H1 (cell line): ENCODE measurements around the gene PRKN. TPM values are rescaled to one million over a fixed set of nuclear protein-coding genes. Genes with fewer than 3 reads are reported as not detected.

Experiments
- ASH2L ChIP-seq: fragments of 200-600, 300-600 bp; sonication (generic); IDR thresholded peaks from one replicate; pipeline ENCODE4 v1.7.1; 2017; ENCODE audit warnings: low read length
- BCL11A ChIP-seq, 2 experiments: IDR thresholded peaks; one replicate each; pipeline ENCODE4 v1.6.1; 2011; ENCODE audit warnings: low read depth in 2 of 2, low read length in 2 of 2, mild to moderate bottlenecking in 2 of 2
- CBX8 ChIP-seq: fragments of 300-800, 300-1000 bp; sonication (generic); IDR thresholded peaks from 2 replicates; pipeline ENCODE4 v1.7.1; 2016; ENCODE audit warnings: low read depth, low read length, borderline replicate concordance
- CHD1 ChIP-seq: IDR thresholded peaks from 2 replicates; pipeline ENCODE4 v1.6.1; 2012; ENCODE audit warnings: low read depth, low read length, improper control_type of control experiment
- NRF1 ChIP-seq: IDR thresholded peaks from 2 replicates; pipeline ENCODE4 v1.6.1; 2011; ENCODE audit warnings: mild to moderate bottlenecking, low read depth, low read length, improper control_type of control experiment
- RAD21 ChIP-seq, 2 experiments: IDR thresholded peaks in 1 of 2; conservative IDR thresholded peaks in 1 of 2; 2 replicates each; pipeline ENCODE4 v1.6.1; 2011; ENCODE audit warnings: low read depth in 2 of 2, low read length in 2 of 2, improper control_type of control experiment in 1 of 2, inconsistent platforms in 1 of 2, mild to moderate bottlenecking in 1 of 2, moderate library complexity in 1 of 2
- TAF1 ChIP-seq: IDR thresholded peaks from 2 replicates; pipeline ENCODE4 v1.6.1; 2011; ENCODE audit warnings: mild to moderate bottlenecking, low read depth, low read length
- polyA plus RNA-seq, 7 experiments: library from polyadenylated mRNA; depleted of rRNA in 3 of 7; stranded (reverse) in 5 of 7; unstranded in 2 of 7; fragments of >200 nt in 5 of 7; fragments of 200-250 nt in 2 of 7; gene quantifications; 1 replicate in 5 of 7; 2 replicates in 1 of 7; 4 replicates in 1 of 7; pipeline versions ENCODE4 v1.2.1 to v1.2.3, GENCODE V29; 2011 to 2013; ENCODE audit warnings: missing spikeins in 2 of 7, mixed read lengths in 2 of 7
- total RNA-seq: library from RNA; stranded (reverse); fragmentation: NEBNext Ultra II Directional; extraction: Animal tissue kit (Norgen Biotek cat#: 25700); gene quantifications from 2 replicates; pipeline ENCODE4 v1.2.1, GENCODE V29; 2021
- TF ChIP-seq, protein P1 (sequence below): fragments of 300-600 bp; sonication (generic); IDR thresholded peaks from 2 replicates; pipeline ENCODE4 v1.7.1; 2012; ENCODE audit warnings: low read length, moderate library complexity, mild to moderate bottlenecking, inconsistent platforms; ENCODE audit not compliant: insufficient replicate concordance
- TF ChIP-seq, protein P2 (sequence below): IDR thresholded peaks from 2 replicates; pipeline ENCODE4 v1.6.1; 2012; ENCODE audit warnings: inconsistent platforms

PRKN gene
- total and polyA plus RNA-seq, 2 of the 8 experiments (the other 6 are each of a cell fraction or from before 2014, with no cell fraction given) = 0.13 to 0.29 TPM

DNA sequence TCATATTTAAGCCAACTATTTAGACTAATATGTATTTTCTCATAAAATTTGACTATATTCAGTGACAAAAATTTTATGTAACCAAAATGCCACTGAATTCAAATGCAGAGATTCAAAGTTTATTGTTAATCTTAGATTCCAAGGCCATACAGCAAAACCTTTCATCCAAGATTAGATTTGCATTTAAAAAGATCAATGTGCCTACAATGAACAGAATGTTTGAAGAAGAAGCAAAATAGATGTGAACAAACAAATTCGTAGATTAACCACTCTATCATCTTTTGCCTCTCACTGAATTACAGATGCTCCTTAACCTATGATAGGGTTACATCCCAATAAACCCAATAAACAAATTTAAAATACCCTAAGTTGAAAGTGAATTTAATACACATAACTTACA, 121.7 kb downstream of the PRKN start (continued):
- TF ChIP-seq, protein P1, sequence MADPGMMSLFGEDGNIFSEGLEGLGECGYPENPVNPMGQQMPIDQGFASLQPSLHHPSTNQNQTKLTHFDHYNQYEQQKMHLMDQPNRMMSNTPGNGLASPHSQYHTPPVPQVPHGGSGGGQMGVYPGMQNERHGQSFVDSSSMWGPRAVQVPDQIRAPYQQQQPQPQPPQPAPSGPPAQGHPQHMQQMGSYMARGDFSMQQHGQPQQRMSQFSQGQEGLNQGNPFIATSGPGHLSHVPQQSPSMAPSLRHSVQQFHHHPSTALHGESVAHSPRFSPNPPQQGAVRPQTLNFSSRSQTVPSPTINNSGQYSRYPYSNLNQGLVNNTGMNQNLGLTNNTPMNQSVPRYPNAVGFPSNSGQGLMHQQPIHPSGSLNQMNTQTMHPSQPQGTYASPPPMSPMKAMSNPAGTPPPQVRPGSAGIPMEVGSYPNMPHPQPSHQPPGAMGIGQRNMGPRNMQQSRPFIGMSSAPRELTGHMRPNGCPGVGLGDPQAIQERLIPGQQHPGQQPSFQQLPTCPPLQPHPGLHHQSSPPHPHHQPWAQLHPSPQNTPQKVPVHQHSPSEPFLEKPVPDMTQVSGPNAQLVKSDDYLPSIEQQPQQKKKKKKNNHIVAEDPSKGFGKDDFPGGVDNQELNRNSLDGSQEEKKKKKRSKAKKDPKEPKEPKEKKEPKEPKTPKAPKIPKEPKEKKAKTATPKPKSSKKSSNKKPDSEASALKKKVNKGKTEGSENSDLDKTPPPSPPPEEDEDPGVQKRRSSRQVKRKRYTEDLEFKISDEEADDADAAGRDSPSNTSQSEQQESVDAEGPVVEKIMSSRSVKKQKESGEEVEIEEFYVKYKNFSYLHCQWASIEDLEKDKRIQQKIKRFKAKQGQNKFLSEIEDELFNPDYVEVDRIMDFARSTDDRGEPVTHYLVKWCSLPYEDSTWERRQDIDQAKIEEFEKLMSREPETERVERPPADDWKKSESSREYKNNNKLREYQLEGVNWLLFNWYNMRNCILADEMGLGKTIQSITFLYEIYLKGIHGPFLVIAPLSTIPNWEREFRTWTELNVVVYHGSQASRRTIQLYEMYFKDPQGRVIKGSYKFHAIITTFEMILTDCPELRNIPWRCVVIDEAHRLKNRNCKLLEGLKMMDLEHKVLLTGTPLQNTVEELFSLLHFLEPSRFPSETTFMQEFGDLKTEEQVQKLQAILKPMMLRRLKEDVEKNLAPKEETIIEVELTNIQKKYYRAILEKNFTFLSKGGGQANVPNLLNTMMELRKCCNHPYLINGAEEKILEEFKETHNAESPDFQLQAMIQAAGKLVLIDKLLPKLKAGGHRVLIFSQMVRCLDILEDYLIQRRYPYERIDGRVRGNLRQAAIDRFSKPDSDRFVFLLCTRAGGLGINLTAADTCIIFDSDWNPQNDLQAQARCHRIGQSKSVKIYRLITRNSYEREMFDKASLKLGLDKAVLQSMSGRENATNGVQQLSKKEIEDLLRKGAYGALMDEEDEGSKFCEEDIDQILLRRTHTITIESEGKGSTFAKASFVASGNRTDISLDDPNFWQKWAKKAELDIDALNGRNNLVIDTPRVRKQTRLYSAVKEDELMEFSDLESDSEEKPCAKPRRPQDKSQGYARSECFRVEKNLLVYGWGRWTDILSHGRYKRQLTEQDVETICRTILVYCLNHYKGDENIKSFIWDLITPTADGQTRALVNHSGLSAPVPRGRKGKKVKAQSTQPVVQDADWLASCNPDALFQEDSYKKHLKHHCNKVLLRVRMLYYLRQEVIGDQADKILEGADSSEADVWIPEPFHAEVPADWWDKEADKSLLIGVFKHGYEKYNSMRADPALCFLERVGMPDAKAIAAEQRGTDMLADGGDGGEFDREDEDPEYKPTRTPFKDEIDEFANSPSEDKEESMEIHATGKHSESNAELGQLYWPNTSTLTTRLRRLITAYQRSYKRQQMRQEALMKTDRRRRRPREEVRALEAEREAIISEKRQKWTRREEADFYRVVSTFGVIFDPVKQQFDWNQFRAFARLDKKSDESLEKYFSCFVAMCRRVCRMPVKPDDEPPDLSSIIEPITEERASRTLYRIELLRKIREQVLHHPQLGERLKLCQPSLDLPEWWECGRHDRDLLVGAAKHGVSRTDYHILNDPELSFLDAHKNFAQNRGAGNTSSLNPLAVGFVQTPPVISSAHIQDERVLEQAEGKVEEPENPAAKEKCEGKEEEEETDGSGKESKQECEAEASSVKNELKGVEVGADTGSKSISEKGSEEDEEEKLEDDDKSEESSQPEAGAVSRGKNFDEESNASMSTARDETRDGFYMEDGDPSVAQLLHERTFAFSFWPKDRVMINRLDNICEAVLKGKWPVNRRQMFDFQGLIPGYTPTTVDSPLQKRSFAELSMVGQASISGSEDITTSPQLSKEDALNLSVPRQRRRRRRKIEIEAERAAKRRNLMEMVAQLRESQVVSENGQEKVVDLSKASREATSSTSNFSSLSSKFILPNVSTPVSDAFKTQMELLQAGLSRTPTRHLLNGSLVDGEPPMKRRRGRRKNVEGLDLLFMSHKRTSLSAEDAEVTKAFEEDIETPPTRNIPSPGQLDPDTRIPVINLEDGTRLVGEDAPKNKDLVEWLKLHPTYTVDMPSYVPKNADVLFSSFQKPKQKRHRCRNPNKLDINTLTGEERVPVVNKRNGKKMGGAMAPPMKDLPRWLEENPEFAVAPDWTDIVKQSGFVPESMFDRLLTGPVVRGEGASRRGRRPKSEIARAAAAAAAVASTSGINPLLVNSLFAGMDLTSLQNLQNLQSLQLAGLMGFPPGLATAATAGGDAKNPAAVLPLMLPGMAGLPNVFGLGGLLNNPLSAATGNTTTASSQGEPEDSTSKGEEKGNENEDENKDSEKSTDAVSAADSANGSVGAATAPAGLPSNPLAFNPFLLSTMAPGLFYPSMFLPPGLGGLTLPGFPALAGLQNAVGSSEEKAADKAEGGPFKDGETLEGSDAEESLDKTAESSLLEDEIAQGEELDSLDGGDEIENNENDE = no peak
- TF ChIP-seq BCL11A (IDR thresholded peaks at IDR 0.05; ENCODE audit: low read depth in 2 of 2, low read length in 2 of 2) = no peak
- no peak for TF ChIP-seq ASH2L
- no peak for TF ChIP-seq CHD1
- TF ChIP-seq, protein P2, sequence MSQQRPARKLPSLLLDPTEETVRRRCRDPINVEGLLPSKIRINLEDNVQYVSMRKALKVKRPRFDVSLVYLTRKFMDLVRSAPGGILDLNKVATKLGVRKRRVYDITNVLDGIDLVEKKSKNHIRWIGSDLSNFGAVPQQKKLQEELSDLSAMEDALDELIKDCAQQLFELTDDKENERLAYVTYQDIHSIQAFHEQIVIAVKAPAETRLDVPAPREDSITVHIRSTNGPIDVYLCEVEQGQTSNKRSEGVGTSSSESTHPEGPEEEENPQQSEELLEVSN = no peak
- no peak for TF ChIP-seq TAF1
- no peak for TF ChIP-seq CBX8
- TF ChIP-seq RAD21 (IDR thresholded peaks at IDR 0.05 in 1 of 2, conservative IDR thresholded peaks at IDR 0.05 in 1 of 2; ENCODE audit: low read depth in 2 of 2, low read length in 2 of 2) = no peak
- no peak for TF ChIP-seq NRF1
